Activated T-cell treated with anti-CD3 and anti-CD28 coated beads for 1 hour (primary cell): ENCODE data around the gene NOL4L.

Source experiments
- DNase-seq: peaks from one replicate; pipeline ENCODE4 v3.0.0-alpha.2; 2020; ENCODE audit warnings: low read depth

Gene NOL4L

DNA sequence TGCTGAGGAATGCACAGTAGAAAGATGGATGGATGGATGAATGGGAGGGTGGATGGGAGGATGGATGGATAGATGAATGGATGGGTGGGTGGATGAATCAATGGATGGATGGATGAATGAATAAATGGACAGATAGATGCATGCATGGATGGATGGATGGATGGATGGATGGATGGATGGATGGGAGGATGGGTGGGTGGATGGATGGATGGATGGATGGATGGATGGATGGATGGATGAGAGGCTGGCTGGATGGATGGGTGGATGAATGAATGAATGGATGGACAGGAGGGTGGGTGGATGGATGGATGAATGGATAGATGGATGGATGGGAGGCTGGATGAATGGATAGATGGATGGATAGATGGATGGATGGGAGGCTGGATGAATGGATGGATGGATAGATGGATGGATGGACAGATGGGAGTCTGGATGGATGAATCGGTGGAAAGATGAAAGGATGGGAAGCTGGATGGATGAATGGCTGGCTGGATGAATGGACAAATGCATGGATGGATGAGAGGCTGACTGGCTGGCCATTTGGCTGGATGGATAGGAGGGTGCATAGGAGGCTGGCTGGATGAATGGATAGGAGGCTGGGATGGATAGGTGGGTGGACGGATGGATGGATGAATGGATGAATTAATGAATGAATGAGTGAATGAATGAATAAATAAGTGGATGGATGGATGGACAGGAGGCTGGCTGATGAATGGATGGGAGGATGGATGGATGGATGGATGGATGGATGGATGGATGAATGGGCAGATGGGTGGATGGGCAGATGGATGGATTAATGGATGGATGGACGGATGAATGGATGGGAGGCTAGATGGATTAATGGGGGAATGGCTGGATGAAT lies 28.3 kb upstream of the NOL4L start:
- no peak for DNase-seq

DNA sequence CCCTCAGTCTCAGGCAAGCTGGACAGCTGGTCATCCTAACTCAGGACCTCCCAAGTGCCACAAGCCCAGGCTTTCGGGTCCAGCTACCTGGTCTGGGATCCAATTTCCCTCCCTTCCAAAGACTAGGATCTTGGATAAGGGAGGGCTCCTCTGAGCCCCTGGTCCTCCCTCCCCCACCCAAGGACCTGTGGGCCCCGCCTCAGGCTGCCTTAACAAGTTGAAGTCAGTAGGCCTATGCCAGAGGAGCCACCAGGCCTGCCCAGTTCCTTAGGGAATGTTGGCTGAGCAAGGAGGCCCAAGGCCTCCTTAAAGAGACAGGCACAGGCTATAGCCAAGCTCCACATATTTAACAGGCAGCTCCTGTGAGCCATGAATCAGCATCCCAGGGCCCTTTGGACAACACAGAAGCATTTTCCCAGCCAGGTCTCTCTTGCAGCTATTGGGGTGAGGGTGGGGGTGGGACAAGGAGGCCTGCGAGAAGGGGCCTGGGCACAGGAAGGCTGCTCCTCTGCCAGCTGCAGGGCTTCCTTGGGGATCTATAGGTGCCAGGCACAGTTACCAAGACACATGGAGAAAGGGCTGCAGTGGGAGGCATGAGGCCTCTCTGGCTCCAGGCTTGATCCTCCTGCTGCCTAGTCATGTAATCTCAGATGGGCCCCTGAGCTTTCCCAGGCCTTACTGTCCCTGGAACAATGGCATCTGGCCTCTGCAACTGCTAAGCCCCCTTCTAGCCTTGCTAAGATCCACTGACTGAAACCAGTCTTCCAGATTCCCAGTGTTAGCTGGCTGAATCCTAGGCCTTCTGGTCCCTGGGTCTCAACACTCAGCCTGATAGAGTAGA lies 27.4 kb upstream of the NOL4L start:
- DNase-seq = no peak

DNA sequence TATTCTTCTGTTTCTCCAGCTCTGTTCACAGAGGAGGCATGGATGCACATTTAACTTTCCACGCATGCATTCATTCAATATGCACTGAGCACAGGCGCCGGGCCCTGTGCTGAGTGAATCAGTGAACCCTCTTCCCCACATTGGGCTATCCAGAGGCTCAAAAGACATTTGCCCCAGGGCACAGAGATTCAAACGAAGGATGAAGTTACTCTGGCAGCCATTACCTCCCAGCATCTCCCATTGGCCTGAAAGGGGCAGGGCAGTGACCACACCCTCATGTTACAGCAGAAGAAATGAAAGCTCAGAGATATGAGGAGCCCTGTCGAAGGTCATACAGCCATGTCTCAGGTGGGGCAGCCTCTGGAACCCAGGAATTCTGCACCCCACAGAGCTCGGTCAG lies 26.7 kb upstream of the NOL4L start:
- no peak for DNase-seq

DNA sequence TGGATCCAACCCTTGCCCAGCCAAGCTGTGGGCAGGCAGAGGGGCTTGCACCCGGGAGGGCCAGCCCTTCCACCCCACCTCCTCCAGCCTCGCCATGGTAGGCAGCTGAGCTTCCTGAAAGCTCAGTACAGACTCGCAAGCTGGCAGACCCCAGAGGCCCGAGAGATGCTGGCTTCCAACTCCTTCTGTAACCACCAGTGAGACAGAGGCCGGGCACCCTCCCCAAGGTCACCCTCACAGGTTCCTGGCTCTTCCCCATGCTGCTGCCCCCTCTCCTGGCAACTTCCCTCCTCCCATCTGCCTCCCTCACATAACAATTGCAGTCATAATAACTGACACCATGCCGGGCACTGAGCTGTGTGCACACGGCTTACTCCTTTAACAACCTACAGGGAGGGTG lies 26.2 kb upstream of the NOL4L start:
- DNase-seq = no peak

DNA sequence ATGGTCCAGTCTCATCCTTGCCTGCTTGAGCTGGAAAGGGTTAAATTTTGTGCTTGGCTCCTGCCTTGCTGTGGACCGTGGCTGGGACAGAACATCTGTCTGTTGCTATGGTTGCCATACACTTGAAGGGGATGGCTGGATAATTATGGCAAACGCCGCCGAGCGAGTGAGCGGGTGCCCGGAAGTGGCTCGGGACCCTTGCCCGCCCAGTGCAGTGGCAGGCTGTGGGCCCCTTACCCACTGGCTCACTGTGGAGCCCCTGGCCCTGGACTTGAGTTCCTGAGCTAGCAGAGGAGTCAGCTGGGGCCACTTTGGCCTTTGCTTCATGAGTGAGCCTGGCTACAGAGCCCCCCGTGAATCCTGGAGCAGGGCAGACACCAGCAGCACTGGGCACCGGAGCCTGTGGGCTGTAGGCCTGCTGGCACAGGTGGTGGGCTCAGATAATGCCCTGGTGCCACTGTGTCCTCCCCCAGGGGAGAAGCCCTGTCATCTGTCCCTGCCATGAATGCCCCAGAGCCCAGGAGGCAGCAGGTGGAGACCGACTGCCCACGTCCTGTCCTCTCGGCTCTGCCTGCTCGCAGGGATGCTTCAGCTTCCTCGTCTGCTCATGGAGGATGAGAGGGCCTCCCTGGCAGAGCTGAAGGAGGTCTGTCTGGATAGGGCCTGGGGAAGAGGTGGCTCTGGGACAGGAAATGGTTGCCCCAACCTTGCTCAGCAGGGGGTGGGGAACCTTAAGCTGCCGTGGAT lies 25.5 kb upstream of the NOL4L start:
- DNase-seq = no peak

DNA sequence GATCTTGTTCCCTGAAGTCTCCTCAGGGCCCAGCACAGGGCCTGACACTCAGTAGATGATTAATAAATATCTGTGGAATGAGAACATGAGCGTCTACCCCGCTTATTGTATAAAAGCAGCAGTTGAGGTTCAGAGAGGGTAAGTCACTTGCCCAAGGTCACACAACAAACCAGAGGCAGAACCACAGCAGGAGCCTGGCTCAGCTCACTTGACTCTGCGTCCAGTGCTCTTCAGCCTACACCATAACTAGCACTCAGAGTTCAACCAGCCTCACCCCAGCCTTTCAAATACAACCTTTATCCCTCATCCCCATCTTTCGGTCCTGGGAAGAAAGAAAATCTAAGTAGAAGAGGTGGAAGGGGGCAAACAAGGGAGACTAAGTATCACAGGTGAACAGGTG lies 24.9 kb upstream of the NOL4L start:
- no peak for DNase-seq

DNA sequence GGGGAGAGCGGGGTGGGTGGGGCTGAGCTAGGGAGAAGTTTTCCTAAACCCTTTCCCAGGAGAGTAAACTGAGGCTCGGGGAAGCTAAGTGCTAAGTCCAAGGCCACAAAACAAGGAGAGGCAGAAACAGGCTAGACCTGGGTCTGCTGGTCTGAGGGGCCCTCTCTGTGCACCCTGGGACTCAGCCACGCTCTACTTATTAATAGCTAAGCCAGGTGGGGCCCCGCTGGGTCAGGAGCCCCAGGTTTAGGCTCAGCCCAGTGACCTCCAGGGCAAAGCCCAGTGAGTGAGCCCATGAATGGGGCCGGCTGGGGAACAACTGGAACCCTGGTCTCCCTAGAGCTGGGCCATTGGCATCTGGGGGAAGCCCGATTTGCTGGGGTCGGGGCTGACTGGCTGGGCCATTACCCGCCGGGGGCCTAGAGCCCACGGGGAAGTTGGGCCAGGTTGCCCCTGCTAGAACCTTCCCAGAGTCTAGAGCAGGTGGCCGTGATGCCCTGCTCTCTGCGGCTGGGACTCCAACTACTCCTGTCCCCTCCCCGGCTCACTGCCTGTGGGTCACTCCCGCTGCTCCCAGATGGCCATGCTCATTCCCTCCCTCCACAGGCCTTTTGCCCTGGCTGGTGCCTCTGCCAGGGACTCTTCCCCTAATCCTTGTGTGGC lies 24.1 kb upstream of the NOL4L start:
- DNase-seq = no peak

DNA sequence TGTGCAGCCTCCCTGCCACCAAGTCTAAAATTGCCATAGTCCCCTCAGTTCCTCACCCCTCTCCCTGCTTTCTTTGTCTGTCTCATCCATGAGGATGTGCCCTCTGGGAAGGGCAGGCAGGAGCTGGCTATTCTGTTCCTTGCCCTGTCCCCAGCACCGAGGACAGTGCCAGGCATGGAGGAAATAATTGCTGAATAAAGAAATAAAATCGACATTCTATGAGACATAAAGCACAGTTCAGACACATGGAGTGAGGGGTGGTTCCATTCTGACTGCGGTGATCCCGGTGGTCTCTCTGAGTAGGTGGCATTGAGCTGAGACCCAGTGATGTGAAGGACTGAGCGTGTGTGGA lies 23.5 kb upstream of the NOL4L start:
- no peak for DNase-seq

DNA sequence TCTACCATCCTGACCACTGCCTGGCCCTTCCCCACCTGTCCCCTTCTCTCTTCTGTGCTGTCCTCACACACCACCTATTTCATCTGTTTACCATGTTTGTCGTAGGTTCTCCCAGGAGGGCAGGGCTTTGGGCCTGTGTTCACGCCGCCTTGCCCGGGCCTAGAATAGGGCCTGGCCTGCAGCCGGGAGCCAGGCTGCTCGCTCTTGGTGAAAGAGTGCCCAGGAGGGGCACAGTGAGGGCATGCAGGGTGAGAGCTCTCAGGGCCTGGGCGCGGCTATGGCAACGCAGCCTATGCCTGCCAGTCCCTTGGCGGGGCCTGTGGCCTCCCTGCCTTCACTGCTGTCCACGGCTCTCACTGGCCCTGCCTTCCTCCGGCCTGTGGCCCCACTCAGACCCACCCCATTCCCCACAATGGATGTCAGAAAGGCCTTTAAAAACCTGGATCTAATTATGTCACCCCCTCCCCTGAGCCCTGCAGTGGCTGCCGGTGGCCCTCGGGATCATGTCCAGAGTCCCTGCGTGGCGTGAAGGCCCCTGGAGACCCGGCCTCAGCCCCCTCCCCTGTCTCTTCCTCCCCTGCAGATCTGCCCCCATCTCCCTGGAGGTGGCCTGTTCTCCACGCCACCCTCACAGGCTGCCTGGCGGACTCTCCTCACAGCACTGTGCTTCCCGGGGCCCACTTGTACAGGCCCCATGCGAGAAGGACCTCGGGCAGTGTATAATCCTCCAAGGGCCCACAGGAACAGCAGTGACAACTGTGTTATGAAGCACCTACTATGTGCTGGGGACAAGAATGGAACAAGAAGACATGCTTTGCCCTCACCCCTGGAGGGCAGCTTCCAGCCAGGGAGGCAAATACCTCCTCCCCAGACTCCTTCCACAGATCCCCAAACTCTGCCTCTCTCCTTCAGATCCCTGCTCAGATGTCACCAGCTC lies 22.9 kb upstream of the NOL4L start:
- DNase-seq = no peak

DNA sequence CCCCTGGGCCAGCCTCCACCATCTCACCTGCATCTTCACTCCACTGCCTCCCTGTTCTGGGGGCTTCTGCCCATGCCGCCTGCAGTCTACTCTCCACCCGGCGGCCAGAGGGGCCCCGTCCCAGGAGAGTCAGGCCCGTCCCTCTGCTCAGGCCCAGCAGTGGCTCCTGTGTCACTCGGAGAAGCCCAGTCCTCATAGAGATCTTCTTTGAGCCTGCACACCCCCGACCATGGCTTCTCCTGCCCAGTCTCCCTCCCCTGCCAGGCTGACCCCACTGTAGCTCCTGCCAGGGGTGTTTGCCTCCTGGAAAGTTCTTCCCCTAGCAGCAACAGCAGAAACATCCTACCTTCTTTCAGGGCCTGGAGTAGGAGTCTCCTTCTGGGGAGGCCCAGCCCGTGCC lies 22.2 kb upstream of the NOL4L start:
- no peak for DNase-seq

DNA sequence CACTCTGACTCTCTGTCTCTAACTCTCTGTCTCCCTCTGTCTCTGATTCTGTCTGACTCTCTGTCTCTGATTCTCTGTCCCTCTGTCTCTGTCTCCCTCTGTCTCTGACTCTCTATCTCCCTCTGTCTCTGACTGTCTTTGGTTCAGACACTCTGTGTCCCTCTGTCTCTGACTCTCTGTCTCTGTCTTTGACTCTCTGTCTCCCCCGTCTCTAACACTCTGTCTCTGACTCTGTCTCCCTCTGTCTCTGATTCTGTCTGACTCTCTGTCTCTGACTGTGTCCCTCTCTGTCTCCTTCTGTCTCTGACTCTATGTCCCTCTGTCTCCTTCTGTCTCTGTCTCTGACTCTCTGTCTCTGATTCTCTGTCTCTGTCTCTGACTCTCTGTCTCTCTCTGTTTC lies 21.7 kb upstream of the NOL4L start:
- DNase-seq = no peak

DNA sequence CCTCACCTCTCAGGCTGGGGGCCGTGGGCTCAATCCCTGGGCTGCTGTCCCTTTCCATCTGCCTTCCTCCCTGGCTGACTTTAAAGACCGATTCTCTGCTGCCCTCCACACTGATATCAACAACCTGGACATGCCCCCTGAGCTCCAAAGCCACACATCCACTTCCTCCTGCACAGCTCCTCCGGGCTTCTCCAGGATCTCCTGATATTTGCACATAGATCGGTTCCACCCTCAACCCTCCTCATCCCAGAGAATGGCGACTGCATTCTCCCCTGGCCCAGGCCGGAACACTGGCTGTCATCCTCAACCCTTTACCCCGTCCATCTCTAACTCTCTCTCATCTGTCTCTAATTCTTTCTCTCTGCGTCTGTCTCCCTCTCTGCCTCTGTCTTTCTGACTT lies 21.0 kb upstream of the NOL4L start:
- DNase-seq = no peak

DNA sequence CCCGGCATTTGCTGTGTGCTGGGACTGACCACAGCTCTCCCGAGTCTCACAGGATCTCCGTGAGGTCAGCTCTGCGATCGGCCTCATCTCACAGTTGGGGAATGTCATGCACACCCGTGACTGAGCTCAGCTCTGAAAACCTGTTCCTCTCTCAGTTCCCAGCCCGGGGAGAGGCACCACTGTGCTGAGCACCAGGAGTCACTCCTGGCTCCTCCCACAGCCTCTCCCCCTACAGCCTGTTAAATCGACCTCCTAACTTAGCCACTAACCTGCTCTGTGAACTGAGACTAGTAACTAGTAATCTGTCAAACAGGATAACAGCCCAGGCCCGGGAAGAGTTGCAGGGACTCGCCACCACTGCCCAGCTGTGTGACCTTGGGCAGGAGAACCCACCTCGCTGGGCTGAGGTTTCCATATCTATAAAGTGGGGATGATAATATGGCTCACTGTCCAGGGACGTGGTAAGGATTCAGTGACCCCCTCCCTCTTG lies 20.1 kb upstream of the NOL4L start:
- no peak for DNase-seq

DNA sequence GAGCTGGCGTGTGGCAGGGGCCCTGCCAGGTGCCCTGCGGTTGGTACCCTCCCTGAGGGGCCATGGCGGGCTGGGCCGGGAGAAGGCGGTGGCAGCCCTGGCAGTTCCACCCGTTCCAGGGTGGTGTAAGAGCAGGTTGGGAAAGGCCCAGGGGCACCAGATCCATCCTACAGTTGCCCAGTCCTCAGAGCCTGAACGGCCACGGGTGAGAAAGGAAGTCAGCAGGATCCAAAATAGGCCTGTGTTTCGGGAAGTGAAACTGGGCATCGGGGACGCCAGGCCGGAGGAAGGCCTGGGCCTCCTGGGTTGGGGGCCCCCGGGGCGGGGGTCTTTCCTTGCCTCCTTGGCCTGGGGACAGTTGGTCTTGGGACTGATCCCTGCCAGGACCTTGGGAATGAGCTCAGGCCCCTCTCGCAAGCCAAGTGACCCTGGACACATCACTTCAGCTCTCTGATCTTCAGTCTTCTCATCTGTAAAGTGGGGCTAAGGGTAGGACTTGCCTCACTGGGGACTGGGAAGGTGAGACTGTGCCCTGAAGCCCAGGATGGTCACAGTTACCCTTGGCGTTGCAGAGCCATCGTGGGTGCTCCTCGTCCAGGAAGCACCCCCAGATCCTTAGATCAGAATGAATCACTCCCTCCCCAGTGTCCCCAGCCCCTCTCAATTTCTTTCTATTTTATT lies 18.1 kb upstream of the NOL4L start:
- DNase-seq = no peak

DNA sequence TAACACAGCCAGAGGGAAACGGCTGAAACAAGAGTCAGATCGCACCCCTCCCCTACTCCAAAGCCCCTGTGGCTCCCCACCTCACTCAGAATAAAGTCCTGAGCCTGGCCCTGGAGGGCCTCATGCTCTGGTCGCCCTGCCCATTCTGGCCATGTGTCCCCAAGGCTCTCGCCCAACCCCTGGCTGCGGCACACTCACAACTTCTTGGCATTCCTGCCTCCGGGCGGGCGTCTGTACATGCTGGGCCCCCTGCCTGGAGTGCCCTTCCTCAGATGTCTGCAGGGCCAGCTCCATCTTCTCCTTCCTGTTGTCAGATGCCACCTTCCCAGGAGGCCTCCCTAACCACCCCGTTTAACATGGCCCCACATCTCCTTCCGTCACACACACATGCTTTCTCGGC lies 17.1 kb upstream of the NOL4L start:
- DNase-seq = no peak

DNA sequence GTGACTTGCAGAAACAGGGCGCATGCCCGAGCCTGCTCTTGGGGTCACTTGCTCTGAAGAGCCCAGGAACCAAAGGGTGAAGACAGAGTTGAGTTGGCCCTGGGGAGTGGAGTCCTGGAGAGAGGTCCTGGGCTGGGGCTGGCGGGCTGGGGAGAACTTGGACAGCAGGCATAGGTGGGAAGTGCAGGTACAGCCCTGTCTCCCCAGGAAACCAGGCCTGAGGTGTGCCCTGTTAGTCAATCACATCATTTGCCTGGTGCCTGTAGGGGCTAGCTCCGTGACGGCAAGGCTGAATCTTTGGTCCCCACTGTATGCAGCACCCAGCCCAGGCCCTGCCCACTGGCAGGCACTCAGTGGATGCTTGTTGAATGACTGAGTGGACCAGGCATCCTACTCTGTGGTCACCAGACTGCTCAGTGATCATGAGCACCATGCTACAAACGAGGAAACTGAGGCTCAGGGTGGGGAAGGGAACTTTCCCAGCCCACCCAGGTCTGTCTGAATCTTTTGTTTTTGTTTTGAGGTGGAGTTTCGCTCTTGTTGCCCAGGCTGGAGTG lies 15.6 kb upstream of the NOL4L start:
- no peak for DNase-seq

DNA sequence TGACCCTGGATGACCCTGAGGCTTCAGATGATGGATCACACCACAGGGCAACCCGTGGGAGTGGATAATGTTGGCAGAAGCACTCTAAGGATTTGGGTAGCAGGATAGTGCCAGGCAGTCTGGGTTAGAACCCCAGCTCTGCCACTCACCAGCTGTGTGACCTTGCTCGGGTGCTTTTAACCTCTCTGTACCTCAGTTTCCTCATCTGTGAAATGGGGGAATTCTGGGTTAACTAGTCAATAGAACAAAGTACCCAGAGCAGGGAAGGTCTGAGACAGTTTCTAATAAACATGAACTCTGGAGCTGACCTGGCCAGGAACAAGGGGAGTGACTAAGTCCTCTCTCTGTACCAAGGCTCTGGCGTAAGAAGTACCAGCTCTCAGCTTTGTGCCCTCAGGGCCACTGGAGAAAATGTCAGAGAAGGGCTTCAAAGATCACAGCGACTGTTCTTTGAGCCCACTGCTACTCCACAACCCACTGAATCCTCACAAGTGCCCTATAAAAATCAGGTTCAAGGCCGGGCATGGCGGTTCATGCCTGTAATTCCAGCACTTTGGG lies 14.7 kb upstream of the NOL4L start:
- DNase-seq = no peak

DNA sequence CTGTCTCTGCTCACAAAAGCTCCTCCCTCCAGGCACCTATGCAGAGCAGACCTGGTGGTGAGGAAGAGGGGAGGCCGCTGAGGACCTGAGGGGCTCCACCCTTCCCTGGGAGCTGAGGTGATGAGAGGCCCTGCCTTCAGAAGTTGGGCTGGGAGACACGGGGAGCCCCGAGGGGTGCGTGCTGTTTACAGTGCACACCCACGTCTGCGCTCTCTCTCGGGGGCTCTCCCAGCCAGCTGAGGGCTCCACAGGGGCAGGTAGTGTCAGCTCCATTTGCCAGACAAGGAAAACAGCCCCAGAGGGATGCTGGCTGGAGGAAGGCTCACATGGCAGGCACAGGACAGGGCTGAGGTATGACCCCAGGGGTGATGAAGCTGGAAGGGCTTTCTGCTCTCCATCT lies 13.5 kb upstream of the NOL4L start:
- no peak for DNase-seq

DNA sequence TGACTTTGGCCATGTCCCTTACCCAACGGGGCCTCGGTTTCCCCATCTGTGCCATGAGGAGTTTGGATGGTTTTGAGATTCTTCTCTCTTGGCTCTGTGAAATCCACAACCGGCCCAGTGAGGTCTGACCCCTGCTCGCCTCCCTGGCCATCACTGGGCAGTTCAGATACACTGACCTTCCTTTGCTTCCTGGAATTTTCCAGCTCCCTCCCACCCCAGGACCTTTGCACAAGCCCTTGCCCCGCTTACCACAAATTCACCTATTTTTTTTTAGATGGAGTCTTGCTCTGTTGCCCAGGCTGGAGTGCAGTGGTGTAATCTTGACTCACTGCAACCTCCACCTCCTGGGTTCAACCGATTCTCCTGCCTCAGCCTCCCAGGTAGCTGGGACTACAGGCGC lies 12.6 kb upstream of the NOL4L start:
- DNase-seq = no peak
